Activated naive CD8-positive, alpha-beta T cell treated with anti-CD3 and anti-CD28 coated beads for 36 hours (primary cell): ENCODE results near the gene OR51F2. TPM values are rescaled to one million over a fixed set of nuclear protein-coding genes. Genes with fewer than 3 reads are reported as not detected.
"Not testable (repeated sequence)": the region's sequence is repeated elsewhere in the genome, so short reads cannot be mapped to it uniquely, and the experiment has no call there.

Source experiments
- DNase-seq: peaks from one replicate; pipeline ENCODE4 v3.0.0; 2021
- H3K27ac Mint-ChIP-seq: one replicate; pipeline ENCODE4 v1.8.0; 2022; ENCODE audit warnings: mild to moderate bottlenecking, moderate library complexity, mixed read lengths
- H3K27me3 Mint-ChIP-seq: one replicate; pipeline ENCODE4 v1.8.0; 2022; ENCODE audit warnings: mild to moderate bottlenecking, mixed read lengths
- H3K36me3 Mint-ChIP-seq: one replicate; pipeline ENCODE4 v1.8.0; 2021; ENCODE audit warnings: mild to moderate bottlenecking, mixed read lengths
- H3K4me1 Mint-ChIP-seq: one replicate; pipeline ENCODE4 v1.8.0; 2021; ENCODE audit warnings: mixed read lengths
- H3K4me3 Mint-ChIP-seq: one replicate; pipeline ENCODE4 v1.8.0; 2022; ENCODE audit warnings: mild to moderate bottlenecking, moderate library complexity, mixed read lengths
- H3K9me3 Mint-ChIP-seq: one replicate; pipeline ENCODE4 v1.8.0; 2022; ENCODE audit warnings: mixed read lengths
- total RNA-seq, 2 experiments: library from RNA; stranded (reverse); gene quantifications; one replicate each; pipeline ENCODE4 v1.2.3, GENCODE V29; 2021

OR51F2 gene
- total RNA-seq, 2 experiments from 2014 or later = not detected

DNA sequence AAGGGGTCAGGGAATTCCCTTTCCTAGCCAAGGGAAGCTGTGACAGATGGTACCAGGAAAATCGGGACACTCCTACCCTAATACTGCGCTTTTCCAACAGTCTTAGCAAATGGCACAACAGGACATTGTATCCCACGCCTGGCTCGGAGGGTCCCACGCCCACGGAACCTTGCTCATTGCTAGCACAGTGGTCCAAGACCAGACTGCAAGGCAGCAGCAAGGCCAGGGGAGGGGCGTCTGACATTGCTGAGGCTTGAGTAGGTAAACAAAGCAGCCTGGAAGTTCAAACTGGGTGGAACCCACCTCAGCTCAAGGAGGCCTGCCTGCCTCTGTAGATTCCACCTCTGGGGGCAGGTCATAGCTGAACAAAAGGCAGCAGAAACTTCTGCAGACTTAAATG lies 33.2 kb downstream of the OR51F2 start:
- H3K9me3 Mint-ChIP-seq, H3K4me1 Mint-ChIP-seq, H3K4me3 Mint-ChIP-seq, DNase-seq, H3K27ac Mint-ChIP-seq, H3K27me3 Mint-ChIP-seq, H3K36me3 Mint-ChIP-seq: not testable (repeated sequence)

DNA sequence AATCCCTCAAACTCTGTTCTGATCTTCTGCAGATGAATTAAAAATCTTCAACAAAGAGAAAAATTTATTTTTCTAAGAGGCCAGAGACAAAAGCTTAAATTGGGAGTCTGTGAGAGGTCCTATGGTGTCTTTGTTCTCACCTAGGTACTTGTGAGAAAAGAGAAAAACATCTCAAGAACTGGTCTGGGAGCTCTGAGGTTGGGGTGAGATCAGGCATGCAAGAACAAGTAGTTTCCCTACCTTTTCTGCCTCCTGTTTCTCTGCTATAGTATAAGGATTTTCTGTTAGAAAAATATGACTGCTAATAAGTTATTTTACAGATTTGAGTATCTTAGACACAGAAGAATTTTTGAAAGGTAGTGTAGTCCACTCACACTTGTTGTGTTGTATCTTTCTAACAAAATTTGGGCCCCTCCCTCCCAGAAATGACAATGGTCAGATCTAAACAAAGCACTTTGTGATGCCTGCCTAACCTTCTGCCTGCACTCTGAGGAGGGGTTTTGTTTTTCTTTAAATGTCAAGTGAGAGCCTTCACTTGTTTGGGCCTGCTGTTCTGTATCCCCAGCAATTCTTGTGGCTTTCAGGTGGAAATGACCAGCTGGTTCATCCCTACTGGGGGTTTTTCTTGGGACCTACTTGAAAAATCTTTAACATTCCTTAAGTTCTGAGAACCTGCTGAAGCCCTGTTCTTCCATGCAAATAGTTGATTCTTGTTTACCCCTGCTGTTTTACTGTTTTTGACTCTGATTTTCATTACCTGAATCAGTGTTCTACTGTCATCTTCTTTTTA lies 41.5 kb downstream of the OR51F2 start:
- no peaks in the 10 kb centered on the region for H3K4me1 Mint-ChIP-seq
- no peak overlapping the region for H3K4me3 Mint-ChIP-seq
- peaks cover 2% of the 10 kb centered on the region for H3K9me3 Mint-ChIP-seq

DNA sequence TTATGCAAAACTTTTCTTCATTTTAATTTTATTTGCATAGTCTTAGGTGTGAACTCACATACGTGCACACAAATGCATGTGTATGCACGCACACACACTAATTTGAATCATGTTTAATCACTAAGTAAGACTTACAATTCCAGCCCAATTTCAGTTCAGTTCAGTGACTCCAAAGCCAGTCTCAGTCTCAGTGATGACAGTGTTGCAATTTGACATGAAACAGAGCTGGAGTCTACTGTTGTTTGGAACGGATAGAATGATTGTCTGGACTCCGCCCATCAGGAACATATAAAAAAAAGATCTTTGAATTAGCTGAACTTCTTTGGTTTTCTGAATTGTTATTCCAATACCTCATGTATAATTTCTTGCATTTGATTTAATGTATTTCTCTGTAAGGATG lies 42.8 kb downstream of the OR51F2 start:
- no peaks in the 10 kb centered on the region for H3K36me3 Mint-ChIP-seq
- no peak overlapping the region for H3K4me3 Mint-ChIP-seq
- H3K4me1 Mint-ChIP-seq = no peaks in the 10 kb centered on the region
- H3K9me3 Mint-ChIP-seq = peaks cover 2% of the 10 kb centered on the region
- DNase-seq = no peak
- no peak overlapping the region for H3K27ac Mint-ChIP-seq
- peaks cover 7% of the 10 kb centered on the region for H3K27me3 Mint-ChIP-seq

More for the DNA sequence above, 41.5 kb downstream of the OR51F2 start:
- no peak overlapping the region for H3K27ac Mint-ChIP-seq
- no peaks in the 10 kb centered on the region for H3K36me3 Mint-ChIP-seq
- H3K27me3 Mint-ChIP-seq = peaks cover 7% of the 10 kb centered on the region
- no peak for DNase-seq

DNA sequence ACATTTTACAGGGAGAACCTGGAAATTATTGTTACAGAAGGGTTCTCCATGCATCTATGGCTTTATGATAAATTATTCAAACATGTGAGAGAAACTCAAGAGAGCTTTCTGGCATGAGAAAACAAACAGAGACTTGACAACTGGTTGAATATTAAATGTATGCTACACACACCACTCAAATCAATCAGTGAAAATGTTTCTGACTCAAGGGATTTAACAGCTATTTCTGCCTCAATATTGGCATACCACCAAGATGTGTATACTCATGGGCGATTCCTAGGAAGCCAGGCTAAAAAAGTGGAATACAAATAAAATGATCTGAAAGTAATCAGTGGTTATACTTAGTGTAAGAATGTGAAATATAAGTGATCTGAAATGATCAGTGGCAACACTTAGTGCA lies 44.7 kb downstream of the OR51F2 start:
- peaks cover 7% of the 10 kb centered on the region for H3K27me3 Mint-ChIP-seq
- H3K36me3 Mint-ChIP-seq = no peaks in the 10 kb centered on the region
- H3K9me3 Mint-ChIP-seq = peaks cover 2% of the 10 kb centered on the region
- no peak for DNase-seq
- no peak overlapping the region for H3K27ac Mint-ChIP-seq
- no peak overlapping the region for H3K4me3 Mint-ChIP-seq
- no peaks in the 10 kb centered on the region for H3K4me1 Mint-ChIP-seq

Other genes starting within 250 kb of the OR51F2 start
- not detected for gene OR52I2, start 239.6 kb upstream of the OR51F2 start, total RNA-seq
- gene OR52I1, start 227.3 kb upstream of the OR51F2 start, total RNA-seq = not detected
- 10 to 100 TPM; 11.1 to 12.0 TPM for gene TRIM68, start 213.1 kb upstream of the OR51F2 start, total RNA-seq
- not detected for gene OR51D1, start 183.8 kb upstream of the OR51F2 start, total RNA-seq
- not detected for gene OR51E1, start 177.3 kb upstream of the OR51F2 start, total RNA-seq
- gene OR51E2, start 123.5 kb upstream of the OR51F2 start, total RNA-seq = not detected
- not detected for gene MMP26, start 116.5 kb upstream of the OR51F2 start, total RNA-seq
- gene OR51F1, start 51.4 kb upstream of the OR51F2 start, total RNA-seq = not detected
- not detected for gene OR52R1, start 16.9 kb upstream of the OR51F2 start, total RNA-seq
- not detected for gene OR51S1, start 27.9 kb downstream of the OR51F2 start, total RNA-seq
- gene OR51T1, start 60.6 kb downstream of the OR51F2 start, total RNA-seq = not detected
- gene OR51A7, start 82.5 kb downstream of the OR51F2 start, total RNA-seq = not detected
- not detected for gene OR51G2, start 98.0 kb downstream of the OR51F2 start, total RNA-seq
- not detected for gene OR51G1, start 103.0 kb downstream of the OR51F2 start, total RNA-seq
- not detected for gene OR51A4, start 126.3 kb downstream of the OR51F2 start, total RNA-seq
- not detected for gene OR51A2, start 134.4 kb downstream of the OR51F2 start, total RNA-seq
- not detected for gene OR51L1, start 173.5 kb downstream of the OR51F2 start, total RNA-seq
- not detected for gene OR52J3, start 225.2 kb downstream of the OR51F2 start, total RNA-seq
- gene OR52E2, start 238.3 kb downstream of the OR51F2 start, total RNA-seq = not detected
- not detected for gene OR52E1, start 248.3 kb downstream of the OR51F2 start, total RNA-seq